Right lobe of liver (tissue), 4 donors: ENCODE data around the gene GMPS.
"Not testable (repeated sequence)": the region's sequence is repeated elsewhere in the genome, so short reads cannot be mapped to it uniquely, and the experiment has no call there.

Experiments used
- POLR2A ChIP-seq: fragments of 450-650 bp; IDR thresholded peaks from one replicate; pipeline ENCODE4 v1.6.1; 2017; ENCODE audit warnings: antibody characterized with exemption, mild to moderate bottlenecking
- TF ChIP-seq, protein P1 (sequence below), 4 donors: fragments of 200-600 bp in 3 of 4; fragments of 450-650 bp in 1 of 4; IDR thresholded peaks; one replicate each; pipeline versions ENCODE4 v1.5.1 to v1.8.0; 2016 to 2022; ENCODE audit warnings: antibody characterized with exemption in 4 of 4, mild to moderate bottlenecking in 2 of 4
- donor health status: DM: no; HTN: no; CAD: no.
- donor health status: DM: no; HTN: no; CAD: no.
- donor health status: DM: no; HTN: yes; CAD: no.

DNA sequence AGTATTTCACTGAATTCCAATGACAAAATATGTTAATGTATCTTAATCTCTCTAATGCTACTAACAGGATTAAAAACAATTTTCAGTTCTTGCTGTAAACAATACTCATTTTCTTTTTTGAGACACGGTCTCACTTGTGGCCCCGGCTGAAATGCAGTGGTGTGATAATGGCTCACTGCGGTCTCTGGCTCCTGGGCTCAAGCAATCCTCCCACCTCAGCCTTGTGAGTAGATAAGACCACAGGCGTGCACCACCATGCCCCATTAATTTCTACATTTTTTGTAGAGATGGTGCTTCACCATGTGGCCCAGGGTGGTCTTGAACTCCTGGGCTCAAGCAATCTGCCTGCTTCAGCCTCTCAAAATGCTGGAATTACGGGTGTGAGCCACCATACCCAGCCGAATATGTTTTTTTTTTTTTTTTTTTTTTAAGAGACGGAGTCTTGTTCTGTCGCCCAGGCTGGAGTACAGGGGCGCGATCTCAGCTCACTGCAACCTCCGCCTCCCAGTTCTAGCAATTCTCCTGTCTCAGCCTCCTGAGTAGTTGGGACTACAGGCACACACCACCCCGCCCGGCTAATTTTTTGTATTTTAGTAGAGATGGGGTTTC, 41.9 kb upstream of the GMPS start:
- TF ChIP-seq, protein P1, sequence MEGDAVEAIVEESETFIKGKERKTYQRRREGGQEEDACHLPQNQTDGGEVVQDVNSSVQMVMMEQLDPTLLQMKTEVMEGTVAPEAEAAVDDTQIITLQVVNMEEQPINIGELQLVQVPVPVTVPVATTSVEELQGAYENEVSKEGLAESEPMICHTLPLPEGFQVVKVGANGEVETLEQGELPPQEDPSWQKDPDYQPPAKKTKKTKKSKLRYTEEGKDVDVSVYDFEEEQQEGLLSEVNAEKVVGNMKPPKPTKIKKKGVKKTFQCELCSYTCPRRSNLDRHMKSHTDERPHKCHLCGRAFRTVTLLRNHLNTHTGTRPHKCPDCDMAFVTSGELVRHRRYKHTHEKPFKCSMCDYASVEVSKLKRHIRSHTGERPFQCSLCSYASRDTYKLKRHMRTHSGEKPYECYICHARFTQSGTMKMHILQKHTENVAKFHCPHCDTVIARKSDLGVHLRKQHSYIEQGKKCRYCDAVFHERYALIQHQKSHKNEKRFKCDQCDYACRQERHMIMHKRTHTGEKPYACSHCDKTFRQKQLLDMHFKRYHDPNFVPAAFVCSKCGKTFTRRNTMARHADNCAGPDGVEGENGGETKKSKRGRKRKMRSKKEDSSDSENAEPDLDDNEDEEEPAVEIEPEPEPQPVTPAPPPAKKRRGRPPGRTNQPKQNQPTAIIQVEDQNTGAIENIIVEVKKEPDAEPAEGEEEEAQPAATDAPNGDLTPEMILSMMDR (IDR thresholded peaks at IDR 0.05), result not testable (repeated sequence)
- TF ChIP-seq POLR2A, result not testable (repeated sequence)
